ENCODE results near the gene SLC26A9. TPM values are rescaled to one million over a fixed set of nuclear protein-coding genes. Genes with fewer than 3 reads are reported as not detected.

The SLC26A9 gene
- total and polyA plus RNA-seq, 10 of the 15 experiments (the other 5 are each of a cell fraction or from before 2014, with no cell fraction given) = 0.09 to 0.40 (median 0.17) TPM

DNA sequence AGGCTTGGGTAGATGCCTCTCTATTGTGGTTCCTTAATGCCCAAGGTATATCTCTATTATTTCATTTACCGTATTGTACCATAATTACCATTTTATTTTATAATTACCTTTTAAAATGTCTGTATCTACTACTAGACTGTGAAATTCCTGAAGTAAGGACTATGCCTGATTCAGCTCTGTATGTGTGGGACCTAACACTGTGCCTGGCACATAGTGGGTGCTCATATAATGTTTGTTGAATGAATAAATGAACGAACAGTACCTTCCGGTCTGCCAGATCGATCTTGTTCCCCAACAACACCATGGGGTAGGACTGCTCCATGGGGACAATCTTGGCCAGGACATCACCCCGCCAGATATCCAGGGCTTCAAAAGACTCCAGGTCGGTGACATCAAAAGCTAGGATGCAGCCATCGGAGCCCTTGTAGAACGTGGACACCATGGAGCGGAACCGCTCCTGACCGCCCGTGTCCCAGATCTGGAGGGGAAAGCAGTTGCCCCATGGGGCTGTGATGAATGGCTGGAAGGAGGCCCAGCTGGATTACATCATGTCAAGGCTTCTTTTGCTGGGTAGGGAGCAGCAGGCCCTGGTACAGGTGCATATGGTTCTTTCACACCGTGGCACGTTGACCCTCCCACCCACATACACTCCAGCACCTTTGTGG is 49.1 kb upstream of the SLC26A9 start:
- Histone ChIP-seq H4K20me1 (ENCODE audit: control insufficient read depth, insufficient read depth) (no peaks in the 10 kb centered on the region), H3K36me3 (ENCODE audit: control insufficient read depth in 2 of 2, insufficient read depth in 2 of 2, low read length in 1 of 2) (no peaks in the 10 kb centered on the region), H3K79me2 (ENCODE audit: control insufficient read depth, insufficient read depth, low read length) (no peaks in the 10 kb centered on the region), H2AFZ (ENCODE audit: control insufficient read depth, low read depth, low read length) (no peak overlapping the region), H3K9ac (ENCODE audit: control insufficient read depth, insufficient read depth, low read length) (no peak overlapping the region), H3K4me1 (ENCODE audit: control insufficient read depth, insufficient read depth, low read length) (no peaks in the 10 kb centered on the region), H3K4me2 (ENCODE audit: control insufficient read depth, insufficient read depth) (no peak overlapping the region), H3K27ac (ENCODE audit: control insufficient read depth, insufficient read depth) (no peak overlapping the region), H3K9me3 (replicated peaks; ENCODE audit: control insufficient read depth, insufficient read depth, low read length) (no peaks in the 10 kb centered on the region; the same call in 2 of the 3 replicates), H3K4me3 (no peak overlapping the region), H3K27me3 (replicated peaks in 1 of 2; ENCODE audit: control insufficient read depth in 2 of 2, insufficient read depth in 2 of 2, low read length in 1 of 2) (peaks cover 4 to 6% of the 10 kb centered on the region in 2 experiments)
- SMC1A ChIA-PET (ENCODE audit: uncharacterized antibody, unreplicated experiment) = interaction anchor here (0.8 to 2.3 kb wide), 5 partner anchors 15 to 115 kb away, joined by 3 to 8 read pairs (median 5); no protein-coding TSS in a partner anchor
- ATAC-seq (no peak), FAIRE-seq (no peak), DNase-seq (ENCODE audit: low read depth, low spot score) (no peak)
- TF ChIP-seq POLR2A (IDR thresholded peaks at IDR 0.05; ENCODE audit: low read depth, low read length) (no peak), SMARCA5 (IDR thresholded peaks at IDR 0.05) (no peak), MLLT1 (IDR thresholded peaks at IDR 0.05) (no peak), NFYA (IDR thresholded peaks at IDR 0.05; ENCODE audit: borderline replicate concordance, low read depth, low read length) (no peak), POLR2AphosphoS2 (IDR thresholded peaks at IDR 0.05; ENCODE audit: low read depth, low read length) (no peak), RFX5 (IDR thresholded peaks at IDR 0.05; ENCODE audit: low read depth, low read length) (no peak), DPF2 (IDR thresholded peaks at IDR 0.05) (no peak), SREBF2 (IDR thresholded peaks at IDR 0.05; ENCODE audit: low read length) (no peak), HDAC6 (IDR thresholded peaks at IDR 0.05; ENCODE audit: unreplicated experiment) (no peak), BRCA1 (IDR thresholded peaks at IDR 0.05; ENCODE audit: low read depth, low read length) (no peak), FOS (IDR thresholded peaks at IDR 0.05; ENCODE audit: borderline replicate concordance, extremely low read depth, insufficient read length) (no peak), ZSCAN29 (IDR thresholded peaks at IDR 0.05) (no peak), CBFB (IDR thresholded peaks at IDR 0.05; ENCODE audit: low read depth) (no peak), NR2F1 (conservative IDR thresholded peaks at IDR 0.05) (no peak), NR2C1 (IDR thresholded peaks at IDR 0.05) (no peak), CHD2 (IDR thresholded peaks at IDR 0.05; ENCODE audit: borderline replicate concordance, low read depth, low read length) (no peak), KAT2A (conservative IDR thresholded peaks at IDR 0.05; ENCODE audit: control insufficient read depth, low read depth, low read length) (no peak), PML (IDR thresholded peaks at IDR 0.05; ENCODE audit: low read length) (no peak), SUPT20H (IDR thresholded peaks at IDR 0.05; ENCODE audit: borderline replicate concordance, control insufficient read depth, low read depth, low read length) (no peak)
- TF ChIP-seq, protein P1, sequence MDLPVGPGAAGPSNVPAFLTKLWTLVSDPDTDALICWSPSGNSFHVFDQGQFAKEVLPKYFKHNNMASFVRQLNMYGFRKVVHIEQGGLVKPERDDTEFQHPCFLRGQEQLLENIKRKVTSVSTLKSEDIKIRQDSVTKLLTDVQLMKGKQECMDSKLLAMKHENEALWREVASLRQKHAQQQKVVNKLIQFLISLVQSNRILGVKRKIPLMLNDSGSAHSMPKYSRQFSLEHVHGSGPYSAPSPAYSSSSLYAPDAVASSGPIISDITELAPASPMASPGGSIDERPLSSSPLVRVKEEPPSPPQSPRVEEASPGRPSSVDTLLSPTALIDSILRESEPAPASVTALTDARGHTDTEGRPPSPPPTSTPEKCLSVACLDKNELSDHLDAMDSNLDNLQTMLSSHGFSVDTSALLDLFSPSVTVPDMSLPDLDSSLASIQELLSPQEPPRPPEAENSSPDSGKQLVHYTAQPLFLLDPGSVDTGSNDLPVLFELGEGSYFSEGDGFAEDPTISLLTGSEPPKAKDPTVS (IDR thresholded peaks at IDR 0.05; ENCODE audit: low read depth, low read length) = no peak
- 60% methylated on average over 14 of the region's 14 CpGs for WGBS (ENCODE audit: insufficient coverage, insufficient replicate concordance, low lambda C conversion rate, missing lambda C conversion rate)
- CTCF ChIA-PET = interaction anchor here (1.1 to 2.9 kb wide), 6 partner anchors 8 to 110 kb away, joined by 3 to 11 read pairs (median 6); no protein-coding TSS in a partner anchor
- BruUV-seq (replicated peaks) = no TSS peak
- intact Hi-C loops (cut with micrococcal nuclease; ENCODE audit: unreplicated experiment) = no loop called here
- RAD21 ChIA-PET (ENCODE audit: unreplicated experiment) = interaction anchor here (0.7 to 0.8 kb wide), 2 partner anchors 15 to 114 kb away, joined by 3 read pairs; no protein-coding TSS in a partner anchor
- in situ Hi-C loops (cut with MboI) = no loop called here
- POLR2A ChIA-PET = interaction anchor here (0.6 kb wide), 1 partner anchor 135 kb away, joined by 4 read pairs; no protein-coding TSS in a partner anchor
